GM11168 (cell line): ENCODE results near the gene MERTK.
"Not testable (repeated sequence)": the region's sequence is repeated elsewhere in the genome, so short reads cannot be mapped to it uniquely, and the experiment has no call there.

Experiments
- in situ Hi-C: fragments of 300-500 bp; cut with MboI; formaldehyde crosslinking; loops from one replicate; pipeline ENCODE4 v1.12.0; 2022; ENCODE audit warnings: low sequenced_read_pairs; ENCODE audit not compliant: unreplicated experiment

MERTK gene

DNA sequence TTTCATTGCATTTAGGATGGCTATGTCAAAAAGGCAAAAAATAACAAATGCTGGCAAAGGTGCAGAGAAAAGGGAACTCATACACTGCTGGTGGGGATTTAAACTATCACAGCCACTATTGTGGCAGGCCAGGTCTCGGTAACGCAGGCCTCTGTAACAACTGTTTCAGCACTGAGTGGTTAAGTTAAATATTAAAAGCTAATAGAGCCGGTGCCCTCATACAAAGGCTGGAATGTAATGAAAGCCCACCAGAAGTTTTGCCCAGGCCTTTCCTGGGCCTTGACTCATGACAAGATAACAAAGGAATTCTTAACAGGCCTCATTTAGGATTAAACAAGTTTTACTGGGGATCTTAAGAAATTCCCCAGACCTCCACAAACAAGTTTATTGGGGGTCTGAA is 10.7 kb downstream of the MERTK start:
- in situ Hi-C loops: no loop called here

GRCh38 chr2:111909997-111910396 is 11.6 kb downstream of the MERTK start:
- in situ Hi-C loops: not testable (repeated sequence)

DNA sequence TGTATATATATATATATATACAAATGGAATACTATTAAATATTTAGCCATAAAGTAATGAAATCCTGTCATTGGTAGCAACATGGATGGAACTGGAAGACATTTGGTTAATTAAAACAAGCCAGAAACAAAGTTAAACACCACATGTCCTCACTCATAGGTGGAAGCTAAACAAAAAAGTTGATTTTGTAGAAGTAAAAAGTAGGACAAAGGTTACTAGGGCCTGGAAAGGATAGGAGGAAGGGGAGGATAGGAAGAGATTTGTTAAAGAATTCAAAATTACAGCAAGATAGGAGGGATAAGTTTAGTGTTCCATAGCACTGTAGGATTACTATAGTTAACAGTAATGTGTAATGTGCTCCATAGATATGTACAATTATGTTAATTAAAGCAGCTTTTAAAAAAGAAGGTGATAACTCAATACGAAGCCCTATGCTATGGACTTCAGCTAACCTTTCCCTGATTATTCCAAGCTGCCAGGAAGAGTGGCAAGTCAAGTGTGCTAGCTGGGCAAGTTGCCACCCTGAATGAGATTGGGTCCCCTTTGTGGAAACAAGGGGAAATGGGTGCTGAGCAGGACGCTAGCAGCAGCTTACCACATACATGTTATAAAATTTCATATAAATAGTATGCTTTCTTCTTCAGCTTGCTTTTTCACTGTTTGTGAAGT is 12.3 kb downstream of the MERTK start:
- in situ Hi-C loops: no loop called here

DNA sequence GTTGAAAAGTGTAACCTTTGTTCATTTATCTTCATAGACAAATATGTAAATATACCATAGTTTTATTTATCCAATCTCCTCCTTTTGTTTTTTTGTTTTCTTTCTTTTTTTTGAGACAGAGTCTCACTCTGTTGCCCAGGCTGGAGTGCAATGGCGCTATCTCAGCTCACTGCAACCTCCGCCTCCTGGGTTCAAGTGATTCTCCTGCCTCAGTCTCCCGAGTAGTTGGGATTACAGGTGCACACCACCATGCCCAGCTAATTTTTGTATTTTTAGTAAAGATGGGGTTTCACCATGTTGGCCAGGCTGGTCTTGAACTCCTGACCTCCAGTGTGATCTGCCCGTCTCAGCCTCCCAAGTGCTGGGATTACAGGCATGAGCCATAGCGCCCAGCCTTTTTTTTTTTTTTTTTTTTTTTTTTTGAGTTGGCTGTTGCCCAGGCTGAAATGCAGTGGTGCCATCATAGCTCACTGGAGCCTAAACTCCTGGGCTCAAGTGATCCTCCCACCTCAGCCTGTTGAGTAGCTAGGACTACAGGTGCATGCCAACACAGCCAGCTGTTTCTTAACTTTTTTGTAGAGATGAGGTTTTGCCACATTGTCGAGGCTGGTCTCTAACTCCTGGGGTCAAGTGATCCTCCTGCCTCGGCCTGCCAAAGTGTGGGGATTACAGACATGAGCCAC is 13.0 kb downstream of the MERTK start:
- in situ Hi-C loops: not testable (repeated sequence)

GRCh38 chr2:111912547-111912946 is 14.1 kb downstream of the MERTK start:
- in situ Hi-C loops: no loop called here

DNA sequence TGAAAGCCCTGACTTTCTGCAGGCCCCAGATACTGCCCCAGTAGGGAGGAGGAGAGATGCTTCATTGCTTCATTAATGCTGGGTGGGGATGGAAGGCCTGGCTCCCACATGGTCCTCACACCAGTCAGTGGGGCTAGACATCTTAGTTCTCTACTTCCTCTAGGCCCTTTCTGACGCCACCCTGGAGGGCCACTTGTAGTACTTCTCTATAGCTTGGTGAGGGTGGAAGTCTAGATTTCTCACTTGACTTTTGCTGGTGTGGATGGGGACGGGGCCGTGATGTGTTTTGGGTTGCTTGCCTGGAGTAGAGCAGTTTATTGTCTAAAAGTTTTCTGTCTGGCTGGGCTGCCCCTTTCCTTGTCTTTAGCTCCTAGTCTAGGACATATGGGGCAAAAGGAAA is 18.7 kb downstream of the MERTK start:
- in situ Hi-C loops: no loop called here

DNA sequence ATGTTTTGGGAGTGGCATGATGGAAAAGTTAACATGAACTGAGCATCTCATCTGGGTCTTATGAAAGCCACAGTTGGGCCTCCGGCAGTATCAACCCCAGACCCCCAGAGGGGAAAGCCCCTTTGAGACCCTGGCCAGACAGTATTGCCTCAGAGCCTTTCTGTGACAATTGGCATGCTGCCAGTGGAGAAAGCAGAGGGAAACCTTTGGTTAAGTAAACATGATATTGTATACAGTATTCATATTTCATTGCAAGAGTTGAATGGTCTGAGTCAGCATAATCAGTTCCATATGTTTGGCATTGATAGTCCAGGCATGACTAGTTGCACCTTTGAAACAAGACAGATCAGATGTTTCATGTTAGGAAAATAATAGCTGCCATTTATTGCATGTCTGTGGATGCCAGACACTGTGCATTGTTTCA is 20.0 kb downstream of the MERTK start:
- in situ Hi-C loops: no loop called here

DNA sequence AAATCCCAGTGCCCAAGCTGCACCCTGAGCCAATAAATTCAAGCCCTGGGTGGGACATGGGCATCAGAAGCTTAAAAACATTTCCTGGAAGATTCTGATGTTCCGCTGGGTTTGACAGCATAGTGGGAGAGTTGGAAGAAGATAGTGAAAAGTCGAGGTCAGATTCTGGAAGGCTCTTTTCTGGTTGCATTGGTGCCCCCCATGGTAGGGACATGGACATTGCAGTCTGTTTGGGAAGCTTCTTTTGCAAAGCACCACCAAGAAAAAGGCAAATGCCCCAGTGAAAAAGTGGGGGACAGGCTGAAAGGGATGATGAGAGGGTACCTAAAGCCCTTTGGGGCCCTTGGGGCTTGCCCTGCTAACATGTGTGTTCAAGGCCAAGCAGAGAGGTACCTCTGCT is 21.0 kb downstream of the MERTK start:
- in situ Hi-C loops: no loop called here

GRCh38 chr2:111919794-111920608 is 21.6 kb downstream of the MERTK start:
- in situ Hi-C loops: no loop called here

DNA sequence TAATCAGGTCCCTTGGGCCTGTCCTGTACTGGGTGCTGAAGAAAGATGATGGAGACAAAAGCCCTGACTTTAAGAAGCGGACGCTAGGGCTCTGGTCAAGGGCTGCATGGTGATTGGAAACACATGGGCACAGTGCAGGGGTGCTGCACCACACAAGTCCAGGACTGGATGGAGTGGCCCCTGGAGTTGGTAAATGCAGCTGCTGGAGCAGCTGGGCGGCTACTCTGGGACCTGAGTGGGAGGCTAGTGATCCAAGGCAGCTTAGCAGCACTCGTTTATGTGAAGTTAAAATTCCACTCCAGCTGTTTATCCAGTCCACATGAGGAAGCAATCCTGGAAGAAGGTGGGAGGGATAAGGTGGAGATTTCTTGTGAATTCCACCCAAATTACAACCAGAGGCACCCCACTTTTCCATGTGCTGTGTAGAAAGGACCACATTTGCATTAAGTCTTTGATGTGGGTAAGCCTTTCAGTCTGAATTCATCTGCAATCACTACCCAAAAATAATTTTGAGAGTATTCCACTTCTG is 24.9 kb downstream of the MERTK start:
- in situ Hi-C loops: no loop called here

GRCh38 chr2:111924617-111925107 is 26.3 kb downstream of the MERTK start:
- in situ Hi-C loops: no loop called here

GRCh38 chr2:111927723-111928122 is 29.3 kb downstream of the MERTK start:
- in situ Hi-C loops: no loop called here

DNA sequence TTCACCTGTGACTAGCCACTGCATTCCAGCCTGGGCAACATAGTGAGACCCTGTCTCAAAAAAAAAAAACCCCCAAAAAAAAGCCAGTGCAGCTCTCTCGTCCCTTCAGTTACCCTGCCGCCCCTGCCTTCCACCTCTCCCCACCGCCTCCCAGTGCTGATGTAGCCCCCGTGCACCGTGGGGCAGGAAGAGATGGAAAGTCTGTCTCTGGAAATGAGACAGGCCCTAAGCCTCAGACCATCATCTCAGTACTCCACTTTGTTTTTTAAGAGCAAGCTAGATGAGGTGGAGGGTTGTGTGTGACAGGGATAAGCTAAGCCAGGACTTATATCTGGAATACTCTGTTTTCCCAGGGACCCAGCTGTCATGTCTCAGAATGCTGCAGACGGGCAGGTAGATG is 32.0 kb downstream of the MERTK start:
- in situ Hi-C loops: no loop called here

DNA sequence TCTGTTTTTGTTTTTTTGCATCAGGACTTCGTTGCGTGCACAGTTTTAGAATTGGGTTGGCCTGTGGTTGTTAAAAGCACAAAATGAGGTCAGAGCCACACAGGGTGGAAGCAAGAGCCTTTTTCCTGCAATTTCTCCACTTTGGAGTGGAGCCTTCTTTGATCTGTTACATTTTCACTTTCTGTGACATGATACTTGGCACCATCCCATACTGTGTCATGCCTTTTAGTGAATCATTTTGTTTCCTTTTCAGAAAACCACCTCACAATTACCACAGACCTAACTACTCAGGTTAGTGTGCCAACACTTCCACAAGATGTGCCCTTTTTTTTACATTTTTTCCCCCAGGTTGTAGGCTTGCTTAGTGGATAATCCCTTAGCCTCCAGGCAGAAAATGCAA is 32.5 kb downstream of the MERTK start:
- in situ Hi-C loops: no loop called here

GRCh38 chr2:111932841-111933291 is 34.5 kb downstream of the MERTK start:
- in situ Hi-C loops: no loop called here

- in situ Hi-C loops: not testable (repeated sequence)
These were observed 35.5 kb downstream of the MERTK start for GRCh38 chr2:111933900-111934299.

DNA sequence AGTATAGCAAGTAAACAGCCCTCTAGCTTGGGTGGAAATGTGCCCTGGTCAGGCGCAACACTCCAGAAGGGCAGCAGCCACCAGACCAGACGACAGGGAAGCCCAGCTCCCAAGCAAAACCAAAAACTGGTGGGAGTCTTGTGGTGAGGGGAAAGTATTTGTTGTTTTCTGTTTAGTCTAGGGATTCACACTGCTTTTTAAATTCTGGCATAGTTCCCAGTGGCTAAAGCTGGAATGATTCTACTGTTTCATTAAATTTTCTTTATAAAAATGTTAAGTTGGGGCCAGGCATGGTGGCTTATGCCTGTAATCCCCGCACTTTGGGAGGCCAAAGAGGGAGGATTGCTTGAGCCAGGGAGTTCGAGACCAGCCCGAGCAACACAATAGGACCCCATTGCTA is 38.5 kb downstream of the MERTK start:
- in situ Hi-C loops: no loop called here

DNA sequence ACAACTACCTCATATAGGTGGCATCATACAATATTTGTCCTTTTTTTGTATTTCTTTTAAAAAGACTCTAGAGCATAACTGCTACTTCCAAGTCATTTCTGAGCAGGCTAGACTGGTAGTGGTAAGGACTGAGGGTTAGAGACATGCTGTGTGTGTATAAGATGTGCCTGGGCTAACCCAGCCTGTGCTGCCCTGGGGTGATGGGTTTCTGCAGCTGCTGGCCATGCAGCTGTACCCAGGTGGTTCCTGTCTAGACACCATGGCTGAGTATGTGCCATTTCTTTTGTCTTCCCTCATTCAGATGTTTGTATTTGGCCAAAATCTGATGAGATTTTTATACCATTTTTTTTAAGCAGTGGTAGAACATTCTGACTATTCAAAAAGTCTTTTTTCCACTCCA is 40.0 kb downstream of the MERTK start:
- in situ Hi-C loops: no loop called here

GRCh38 chr2:111940333-111941196 is 42.2 kb downstream of the MERTK start:
- in situ Hi-C loops: no loop called here

DNA sequence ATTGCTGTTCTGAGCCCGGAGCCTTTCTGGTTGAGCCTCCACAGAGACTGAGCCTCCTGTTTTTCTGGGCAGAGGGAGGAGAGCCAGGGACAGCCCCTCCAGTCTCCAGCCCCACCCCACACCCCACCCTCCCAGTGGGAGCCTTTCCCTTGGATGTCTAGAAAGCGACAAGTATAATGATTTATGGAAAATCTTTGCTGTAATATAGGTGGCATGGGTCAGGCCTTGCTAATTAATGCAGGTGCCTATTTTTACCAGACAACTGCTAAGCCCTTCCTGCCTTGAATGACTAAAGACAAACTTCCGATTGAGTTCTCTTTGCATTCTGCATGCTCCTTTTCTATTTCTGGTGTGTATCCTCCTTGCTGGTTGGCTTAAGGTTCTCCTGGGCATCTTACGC is 43.1 kb downstream of the MERTK start:
- in situ Hi-C loops: no loop called here
